Lung (tissue), 13 donors: ENCODE data around the gene USP54. TPM values are rescaled to one million over a fixed set of nuclear protein-coding genes. Genes with fewer than 3 reads are reported as not detected.

Experiments
- ATAC-seq: fragments of 200-7000 bp; cut with Tn5 transposase; one replicate; pipeline ENCODE4 v1.9.1; 2020; ENCODE audit warnings: moderate number of reproducible peaks; ENCODE audit not compliant: insufficient read depth, low FRiP score
- DNase-seq, 3 donors: peaks; one replicate each; pipeline ENCODE4 v3.0.0-alpha.2; 2013 to 2017
- H3K27ac ChIP-seq, 2 donors: one replicate each; pipeline ENCODE4 v1.5.1; 2013; ENCODE audit warnings: mild to moderate bottlenecking in 2 of 2, moderate library complexity in 2 of 2, control low read depth in 1 of 2, inconsistent platforms in 1 of 2, low read depth in 1 of 2, low read length in 1 of 2
- H3K27me3 ChIP-seq, 3 donors: one replicate each; pipeline ENCODE4 v1.5.1; 2013; ENCODE audit warnings: low read length in 2 of 3; ENCODE audit not compliant: control insufficient read depth in 3 of 3, insufficient read depth in 3 of 3
- H3K36me3 ChIP-seq, 4 donors: one replicate each; pipeline ENCODE4 v1.5.1; 2013; ENCODE audit warnings: low read length in 4 of 4, mild to moderate bottlenecking in 1 of 4, moderate library complexity in 1 of 4; ENCODE audit not compliant: control insufficient read depth in 4 of 4, insufficient read depth in 4 of 4
- H3K4me1 ChIP-seq, 5 donors: one replicate each; pipeline ENCODE4 v1.5.1; 2013; ENCODE audit warnings: low read length in 5 of 5, mild to moderate bottlenecking in 2 of 5, moderate library complexity in 1 of 5; ENCODE audit not compliant: control insufficient read depth in 5 of 5, insufficient read depth in 5 of 5
- H3K4me3 ChIP-seq: one replicate; pipeline ENCODE4 v1.5.1; 2013; ENCODE audit warnings: mild to moderate bottlenecking, control low read depth, moderate library complexity
- H3K9ac ChIP-seq, 2 donors: one replicate each; pipeline ENCODE4 v1.5.1; 2013; ENCODE audit warnings: low read length in 2 of 2, control low read depth in 1 of 2; ENCODE audit not compliant: insufficient read depth in 1 of 2
- H3K9me3 ChIP-seq, 4 donors: one replicate each; pipeline ENCODE4 v1.5.1; 2013; ENCODE audit warnings: low read length in 3 of 4, mild to moderate bottlenecking in 1 of 4, moderate library complexity in 1 of 4; ENCODE audit not compliant: control insufficient read depth in 4 of 4, insufficient read depth in 3 of 4
- WGBS, 2 donors: extraction: QIAGEN DNeasy Blood & Tissue Kit; methylation state at CpG; one replicate each; pipeline ENCODE4 v1.1.7; 2013; 5-methylcytosine and 5-hydroxymethylcytosine counted together
- polyA plus RNA-seq, 2 donors: library from polyadenylated mRNA; stranded (reverse); fragments of 200-250 nt; gene quantifications; one replicate each; pipeline ENCODE4 v1.2.1, GENCODE V29; 2013
- small RNA-seq: library from RNA; depleted of rRNA; stranded (forward); fragments of <200 nt; gene quantifications from one replicate; pipeline ENCODE3, GENCODE V24; 2014; ENCODE audit warnings: low replicate concordance
- total RNA-seq, 2 donors: library from RNA; depleted of rRNA in 1 of 2; stranded (reverse); fragments of >200 nt in 1 of 2; gene quantifications; one replicate each; pipeline ENCODE4 v1.2.1, GENCODE V29; 2014 to 2021
- TF ChIP-seq, protein P1 (sequence below): IDR thresholded peaks from 2 replicates; pipeline ENCODE4 v1.5.1; 2012; ENCODE audit warnings: mild to moderate bottlenecking; ENCODE audit errors: control extremely low read depth, extremely low read depth
- donor health status: control.
- donor health status: control.
- donor health status: Bipolar disorder and iron deficiency.
- donor health status: healthy.
- donor health status: DM: yes; HTN: yes; CAD: no.

The USP54 gene
- total and polyA plus RNA-seq, 4 donors = 19.7 to 165 (median 62.9) TPM

DNA sequence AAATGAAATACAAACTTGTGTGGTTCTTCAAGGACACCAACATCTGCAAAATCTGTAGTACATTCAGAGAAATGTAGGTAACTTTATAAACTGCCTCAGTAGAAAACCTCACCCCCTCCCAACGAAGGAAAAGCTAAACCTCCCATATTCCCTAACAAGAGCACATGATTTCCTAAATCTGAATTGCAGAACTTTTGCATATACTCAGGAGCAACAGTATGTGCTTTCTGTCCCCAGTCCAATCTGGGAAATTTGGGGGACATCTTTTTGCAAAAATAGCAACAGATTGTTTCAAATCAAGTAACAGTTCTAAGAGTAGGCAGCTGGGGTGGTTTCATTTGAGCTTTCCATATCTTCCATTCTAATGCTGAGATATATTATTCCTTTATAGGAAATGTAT, 142.0 kb downstream of the USP54 start:
- Histone ChIP-seq H3K9me3 (no peaks in the 10 kb centered on the region), H3K36me3 (peaks cover 0 to 19% (median 14%) of the 10 kb centered on the region in 4 donors), H3K27me3 (no peaks in the 10 kb centered on the region), H3K9ac (no peak overlapping the region), H3K4me3 (no peak overlapping the region), H3K4me1 (peaks cover 0 to 2% (median 0%) of the 10 kb centered on the region in 5 donors), H3K27ac (no peak overlapping the region)
- ATAC-seq (no peak), DNase-seq (no peak)
- TF ChIP-seq, protein P1, sequence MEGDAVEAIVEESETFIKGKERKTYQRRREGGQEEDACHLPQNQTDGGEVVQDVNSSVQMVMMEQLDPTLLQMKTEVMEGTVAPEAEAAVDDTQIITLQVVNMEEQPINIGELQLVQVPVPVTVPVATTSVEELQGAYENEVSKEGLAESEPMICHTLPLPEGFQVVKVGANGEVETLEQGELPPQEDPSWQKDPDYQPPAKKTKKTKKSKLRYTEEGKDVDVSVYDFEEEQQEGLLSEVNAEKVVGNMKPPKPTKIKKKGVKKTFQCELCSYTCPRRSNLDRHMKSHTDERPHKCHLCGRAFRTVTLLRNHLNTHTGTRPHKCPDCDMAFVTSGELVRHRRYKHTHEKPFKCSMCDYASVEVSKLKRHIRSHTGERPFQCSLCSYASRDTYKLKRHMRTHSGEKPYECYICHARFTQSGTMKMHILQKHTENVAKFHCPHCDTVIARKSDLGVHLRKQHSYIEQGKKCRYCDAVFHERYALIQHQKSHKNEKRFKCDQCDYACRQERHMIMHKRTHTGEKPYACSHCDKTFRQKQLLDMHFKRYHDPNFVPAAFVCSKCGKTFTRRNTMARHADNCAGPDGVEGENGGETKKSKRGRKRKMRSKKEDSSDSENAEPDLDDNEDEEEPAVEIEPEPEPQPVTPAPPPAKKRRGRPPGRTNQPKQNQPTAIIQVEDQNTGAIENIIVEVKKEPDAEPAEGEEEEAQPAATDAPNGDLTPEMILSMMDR = no peak
- WGBS, 2 donors = 87 to 89% methylated on average over 1 of the region's 1 CpG

DNA sequence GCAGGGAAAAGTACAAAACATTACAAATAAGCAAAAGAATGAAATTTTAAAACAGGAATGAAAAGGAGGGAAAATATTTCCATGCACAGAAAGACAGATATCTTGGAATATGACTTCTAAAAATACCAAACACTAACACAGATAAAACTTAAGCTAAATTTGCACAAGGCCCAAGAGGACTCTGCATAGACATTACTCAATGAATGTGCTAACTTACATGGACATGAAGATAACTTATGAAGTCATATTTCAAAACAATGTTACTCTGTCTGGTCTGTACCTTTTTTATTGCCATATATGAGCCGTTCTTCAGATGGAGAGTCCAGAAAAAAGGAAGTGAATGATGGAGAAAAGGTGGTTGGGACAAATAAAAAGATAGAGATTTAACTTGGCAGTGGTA, 142.8 kb downstream of the USP54 start:
- TF ChIP-seq, protein P1 = no peak
- Histone ChIP-seq H3K9me3 (no peaks in the 10 kb centered on the region), H3K27ac (no peak overlapping the region), H3K4me1 (peaks cover 0 to 2% (median 0%) of the 10 kb centered on the region in 5 donors), H3K4me3 (no peak overlapping the region), H3K36me3 (peaks cover 0 to 19% (median 14%) of the 10 kb centered on the region in 4 donors), H3K27me3 (no peaks in the 10 kb centered on the region), H3K9ac (no peak overlapping the region)
- DNase-seq (no peak), ATAC-seq (no peak)
- 63 to 83% methylated on average over 1 of the region's 1 CpG for WGBS, 2 donors

Small RNA genes within 50 kb of the gene (small RNA-seq; reads per million reads assigned to genes)
- gene RNU6-883P = not detected

Other genes with a start within 250 kb of the USP54 start
- gene CFAP70, start 232.5 kb downstream of the USP54 start, total RNA-seq = 10 to 100 TPM; 11.2 to 17.2 TPM
- 1 to 10 TPM; 3.5 to 6.0 TPM for gene CFAP70, start 232.5 kb downstream of the USP54 start, polyA plus RNA-seq
- 100 to 1,000 TPM in 1 of 2 donors, 10 to 100 TPM in 1; 76.7 to 134 TPM for gene ANXA7, start 177.3 kb downstream of the USP54 start, total RNA-seq
- gene ANXA7, start 177.3 kb downstream of the USP54 start, polyA plus RNA-seq = 100 to 1,000 TPM in 1 of 2 donors, 10 to 100 TPM in 1; 59.3 to 121 TPM
- 1 to 10 TPM; 2.3 to 4.1 TPM for gene MSS51, start 157.8 kb downstream of the USP54 start, total RNA-seq
- gene MSS51, start 157.8 kb downstream of the USP54 start, polyA plus RNA-seq = 1 to 10 TPM in 1 of 2 donors, under 1 TPM in 1; 0.74 to 3.0 TPM
- 10 to 100 TPM; 34.9 to 65.0 TPM for gene PPP3CB, start 95.3 kb downstream of the USP54 start, total RNA-seq
- 10 to 100 TPM; 21.5 to 22.0 TPM for gene PPP3CB, start 95.3 kb downstream of the USP54 start, polyA plus RNA-seq
- gene MYOZ1, start 50.1 kb upstream of the USP54 start, total RNA-seq = 1 to 10 TPM; 2.1 to 2.4 TPM
- gene MYOZ1, start 50.1 kb upstream of the USP54 start, polyA plus RNA-seq = under 1 TPM; 0.70 to 0.98 TPM
- under 1 TPM; 0.11 to 0.21 TPM for gene SYNPO2L, start 64.7 kb upstream of the USP54 start, total RNA-seq
- gene SYNPO2L, start 64.7 kb upstream of the USP54 start, polyA plus RNA-seq = under 1 TPM; 0.10 to 0.12 TPM
- 1 to 10 TPM; 7.6 to 8.9 TPM for gene AGAP5, start 106.8 kb upstream of the USP54 start, total RNA-seq
- gene AGAP5, start 106.8 kb upstream of the USP54 start, polyA plus RNA-seq = 1 to 10 TPM; 3.2 to 6.7 TPM
- gene SEC24C, start 153.0 kb upstream of the USP54 start, total RNA-seq = 10 to 100 TPM; 67.3 to 77.4 TPM
- 10 to 100 TPM; 42.3 to 47.6 TPM for gene SEC24C, start 153.0 kb upstream of the USP54 start, polyA plus RNA-seq
- gene CHCHD1, start 190.7 kb upstream of the USP54 start, total RNA-seq = 10 to 100 TPM; 18.7 to 22.5 TPM
- 10 to 100 TPM; 53.2 to 88.3 TPM for gene CHCHD1, start 190.7 kb upstream of the USP54 start, polyA plus RNA-seq
- 100 to 1,000 TPM in 1 of 2 donors, 10 to 100 TPM in 1; 78.0 to 108 TPM for gene ZSWIM8, start 194.3 kb upstream of the USP54 start, total RNA-seq
- 100 to 1,000 TPM in 1 of 2 donors, 10 to 100 TPM in 1; 70.3 to 113 TPM for gene ZSWIM8, start 194.3 kb upstream of the USP54 start, polyA plus RNA-seq
- 10 to 100 TPM; 30.8 to 38.7 TPM for gene NDST2, start 220.3 kb upstream of the USP54 start, total RNA-seq
- gene NDST2, start 220.3 kb upstream of the USP54 start, polyA plus RNA-seq = 10 to 100 TPM; 10.9 to 35.3 TPM